SK-N-MC (cell line): ENCODE results near the gene KLF8.

Experiments used
- DNase-seq: peaks from one replicate; pipeline ENCODE4 v3.0.0-alpha.2; 2011; ENCODE audit warnings: low read depth, low spot score
- H3K27ac ChIP-seq: fragments of 200-600 bp; sonication (generic); 2 replicates; pipeline ENCODE4 v1.5.1; 2016; ENCODE audit warnings: mixed run types
- H3K36me3 ChIP-seq: fragments of 200-600 bp; sonication (generic); 2 replicates; pipeline ENCODE4 v1.6.1; 2017; ENCODE audit warnings: antibody characterized with exemption, low read length, mixed read lengths; ENCODE audit not compliant: insufficient read depth
- H3K4me3 ChIP-seq: fragments of 200-600 bp; sonication (generic); 2 replicates; pipeline ENCODE4 v1.5.1; 2016
- H3K9ac ChIP-seq: fragments of 200-600 bp; sonication (generic); 2 replicates; pipeline ENCODE4 v1.8.0; 2017; ENCODE audit warnings: mixed run types, mixed read lengths; ENCODE audit not compliant: insufficient read length
- H3K9me3 ChIP-seq: fragments of 200-600 bp; sonication (generic); 2 replicates; pipeline ENCODE4 v1.6.1; 2017; ENCODE audit warnings: low read depth, mild to moderate bottlenecking, antibody characterized with exemption, low read length, moderate library complexity, mixed read lengths
- EZH2 ChIP-seq: fragments of 200-600 bp; sonication (generic); IDR thresholded peaks from one replicate; pipeline ENCODE4 v1.6.1; 2017; ENCODE audit warnings: antibody characterized with exemption
- FOXP2 ChIP-seq: optimal IDR thresholded peaks from 2 replicates; pipeline ENCODE3; 2011; ENCODE audit warnings: mild to moderate bottlenecking, moderate library complexity; ENCODE audit not compliant: insufficient read depth; ENCODE audit errors: extremely low read length, control extremely low read depth
- POLR2AphosphoS5 ChIP-seq: IDR thresholded peaks from 2 replicates; pipeline ENCODE4 v1.6.1; 2012; ENCODE audit warnings: mild to moderate bottlenecking, low read depth, low read length, borderline replicate concordance

KLF8 gene

GRCh38 chrX:56279863-56280262, 47.7 kb downstream of the KLF8 start:
- no peak for TF ChIP-seq POLR2AphosphoS5
- no peak for TF ChIP-seq EZH2
- Histone ChIP-seq H3K4me3 (no peak overlapping the region), H3K9me3 (no peaks in the 10 kb centered on the region), H3K9ac (no peak overlapping the region), H3K27ac (no peak overlapping the region), H3K36me3 (no peaks in the 10 kb centered on the region)
- no peak for DNase-seq

GRCh38 chrX:56281789-56282188, 49.6 kb downstream of the KLF8 start:
- TF ChIP-seq FOXP2: no peak
- TF ChIP-seq EZH2: no peak
- TF ChIP-seq POLR2AphosphoS5: no peak
- Histone ChIP-seq H3K4me3 (no peak overlapping the region), H3K9me3 (no peaks in the 10 kb centered on the region), H3K27ac (no peak overlapping the region), H3K36me3 (no peaks in the 10 kb centered on the region), H3K9ac (no peak overlapping the region)
- no peak for DNase-seq

GRCh38 chrX:56284269-56284668, 52.1 kb downstream of the KLF8 start:
- H3K9ac ChIP-seq: no peak overlapping the region
- TF ChIP-seq POLR2AphosphoS5: no peak
- no peak for TF ChIP-seq EZH2
- H3K36me3 ChIP-seq: no peaks in the 10 kb centered on the region
- no peak overlapping the region for H3K4me3 ChIP-seq
- no peaks in the 10 kb centered on the region for H3K9me3 ChIP-seq
- DNase-seq: no peak
- no peak overlapping the region for H3K27ac ChIP-seq

- H3K9me3 ChIP-seq: no peaks in the 10 kb centered on the region
- no peak overlapping the region for H3K9ac ChIP-seq
- H3K36me3 ChIP-seq: no peaks in the 10 kb centered on the region
- no peak for DNase-seq
- no peak overlapping the region for H3K4me3 ChIP-seq
- TF ChIP-seq FOXP2: no peak
- TF ChIP-seq POLR2AphosphoS5: no peak
- TF ChIP-seq EZH2: no peak
- no peak overlapping the region for H3K27ac ChIP-seq
Measured at GRCh38 chrX:56288608-56289007, 56.5 kb downstream of the KLF8 start.

- H3K4me3 ChIP-seq: no peak overlapping the region
- no peak overlapping the region for H3K27ac ChIP-seq
- H3K9ac ChIP-seq: no peak overlapping the region
- no peaks in the 10 kb centered on the region for H3K36me3 ChIP-seq
- no peaks in the 10 kb centered on the region for H3K9me3 ChIP-seq
- no peak for DNase-seq
- TF ChIP-seq FOXP2: no peak
- no peak for TF ChIP-seq POLR2AphosphoS5
- no peak for TF ChIP-seq EZH2
Measured at GRCh38 chrX:56289449-56289848, 57.3 kb downstream of the KLF8 start.

GRCh38 chrX:56308726-56309125, 76.6 kb downstream of the KLF8 start:
- Histone ChIP-seq H3K36me3 (no peaks in the 10 kb centered on the region), H3K9me3 (no peaks in the 10 kb centered on the region), H3K4me3 (no peak overlapping the region), H3K9ac (no peak overlapping the region), H3K27ac (no peak overlapping the region)
- no peak for DNase-seq
- TF ChIP-seq EZH2: no peak
- TF ChIP-seq FOXP2: no peak
- TF ChIP-seq POLR2AphosphoS5: no peak

- DNase-seq: no peak
- Histone ChIP-seq H3K27ac (no peak overlapping the region), H3K36me3 (no peaks in the 10 kb centered on the region), H3K9me3 (no peaks in the 10 kb centered on the region), H3K4me3 (no peak overlapping the region), H3K9ac (no peak overlapping the region)
- TF ChIP-seq FOXP2 (no peak), EZH2 (no peak), POLR2AphosphoS5 (no peak)
Measured at GRCh38 chrX:56309881-56310280, 77.7 kb downstream of the KLF8 start.

- no peak for DNase-seq
- H3K4me3 ChIP-seq: no peak overlapping the region
- no peaks in the 10 kb centered on the region for H3K36me3 ChIP-seq
- no peak overlapping the region for H3K27ac ChIP-seq
- H3K9ac ChIP-seq: no peak overlapping the region
- TF ChIP-seq EZH2 (no peak), POLR2AphosphoS5 (no peak), FOXP2 (no peak)
- H3K9me3 ChIP-seq: no peaks in the 10 kb centered on the region
Measured at GRCh38 chrX:56310581-56310980, 78.4 kb downstream of the KLF8 start.

GRCh38 chrX:56313308-56313707, 81.2 kb downstream of the KLF8 start:
- Histone ChIP-seq H3K4me3 (no peak overlapping the region), H3K9ac (no peak overlapping the region), H3K27ac (no peak overlapping the region), H3K9me3 (no peaks in the 10 kb centered on the region), H3K36me3 (no peaks in the 10 kb centered on the region)
- DNase-seq: no peak
- TF ChIP-seq FOXP2: no peak
